GM19468 (cell line): ENCODE data around the gene PPM1L.
"Not testable (repeated sequence)": the region's sequence is repeated elsewhere in the genome, so short reads cannot be mapped to it uniquely, and the experiment has no call there.

ENCODE experiments used
- ATAC-seq: cut with Tn5 transposase; IDR thresholded peaks from one replicate; pipeline ENCODE4 v1.9.1; 2021; ENCODE audit warnings: mild to moderate bottlenecking, moderate library complexity, moderate number of reproducible peaks; ENCODE audit not compliant: unreplicated experiment; ENCODE audit errors: extremely low read depth

PPM1L gene

GRCh38 chr3:160973067-160973809, 217.2 kb downstream of the PPM1L start:
- no peak for ATAC-seq

GRCh38 chr3:160977773-160978172, 221.7 kb downstream of the PPM1L start:
- ATAC-seq, result no peak

DNA sequence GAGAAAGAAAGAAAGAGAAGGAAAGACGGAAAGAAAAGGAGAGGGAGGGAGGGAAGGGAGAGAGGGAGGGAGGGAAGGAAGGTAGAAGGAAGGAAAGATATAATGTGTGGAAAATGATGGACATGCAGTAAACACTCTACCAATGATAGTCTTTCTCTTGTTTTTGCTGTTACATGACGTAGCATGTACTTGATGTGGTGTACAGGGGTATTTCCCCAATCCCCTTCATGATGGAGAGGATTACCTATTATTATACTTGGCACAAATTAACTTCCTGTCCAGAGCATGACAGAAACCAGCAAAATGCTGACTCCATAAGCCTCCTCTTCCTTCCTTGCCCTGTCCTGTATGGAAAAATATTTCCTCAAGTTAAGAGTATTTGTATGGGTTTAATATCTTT, 224.7 kb downstream of the PPM1L start:
- peak; percentile 44 for ATAC-seq

- peak; percentile 68 for ATAC-seq
These were observed 225.3 kb downstream of the PPM1L start for GRCh38 chr3:160981217-160981938.

GRCh38 chr3:160982491-160982890, 226.5 kb downstream of the PPM1L start:
- ATAC-seq, result no peak

GRCh38 chr3:160983900-160984299, 227.9 kb downstream of the PPM1L start:
- ATAC-seq, result not testable (repeated sequence)

DNA sequence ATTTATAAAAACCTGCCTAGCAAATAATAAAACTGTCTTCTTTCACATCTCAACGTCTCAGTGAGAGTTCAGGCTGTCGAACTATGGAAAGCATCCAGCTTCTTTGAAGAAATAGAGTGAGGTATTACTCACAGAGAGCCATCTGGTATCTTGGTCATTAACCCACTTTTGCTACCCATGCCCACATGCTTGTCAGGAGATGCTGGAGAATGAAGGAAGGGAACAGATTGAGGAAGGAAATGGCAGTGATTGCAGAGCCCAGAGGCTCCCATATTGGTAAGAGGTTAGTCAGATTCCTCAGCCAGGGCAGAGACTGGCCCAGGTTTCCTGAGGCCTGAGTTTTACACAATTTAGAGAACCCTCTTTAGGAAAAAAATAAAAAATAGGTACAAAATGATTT, 230.0 kb downstream of the PPM1L start:
- no peak for ATAC-seq

GRCh38 chr3:160987982-160988964, 232.2 kb downstream of the PPM1L start:
- no peak for ATAC-seq

- ATAC-seq, result no peak
These were observed 234.4 kb downstream of the PPM1L start for GRCh38 chr3:160990446-160990845.

DNA sequence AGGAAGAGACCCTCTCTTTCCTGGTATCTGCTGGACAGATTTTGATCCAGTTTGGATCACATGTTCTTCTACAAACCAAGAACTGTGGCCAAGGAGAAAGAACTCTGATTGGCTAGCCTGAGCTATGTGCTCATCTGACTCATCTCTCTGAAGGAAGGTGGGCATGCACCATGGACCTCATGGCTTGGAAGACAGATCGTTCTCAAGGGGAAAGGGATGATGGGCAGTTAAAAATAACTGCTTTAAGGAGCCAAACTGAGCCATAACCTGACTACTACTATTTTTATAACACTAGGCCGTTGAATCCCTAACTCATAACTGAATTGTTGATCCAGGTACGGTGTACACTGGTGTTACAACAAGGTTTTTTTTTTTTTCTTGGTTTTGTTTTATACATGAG, 236.7 kb downstream of the PPM1L start:
- ATAC-seq, result no peak

GRCh38 chr3:160996811-160997210, 240.8 kb downstream of the PPM1L start:
- no peak for ATAC-seq

DNA sequence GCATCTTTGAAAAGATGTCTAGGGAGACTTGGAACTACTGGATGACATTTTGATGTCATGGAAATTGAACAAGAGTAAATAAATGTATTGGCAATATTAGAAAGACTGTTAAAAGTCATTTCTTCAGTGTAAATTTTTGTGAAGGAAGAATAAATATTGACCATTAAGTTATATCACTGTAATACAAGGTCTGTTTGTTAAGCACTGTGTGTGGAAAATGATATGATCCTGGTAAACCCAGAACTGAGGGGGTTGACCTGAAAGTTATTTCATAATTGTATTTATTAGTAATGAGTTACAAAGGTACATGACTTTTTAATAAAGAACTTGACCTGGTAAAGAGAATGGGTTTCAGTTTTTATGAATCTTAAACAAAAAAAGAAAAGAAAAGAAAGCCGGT, 242.6 kb downstream of the PPM1L start:
- ATAC-seq, result no peak

- ATAC-seq, result no peak
These were observed 243.2 kb downstream of the PPM1L start for GRCh38 chr3:160999274-160999673.

DNA sequence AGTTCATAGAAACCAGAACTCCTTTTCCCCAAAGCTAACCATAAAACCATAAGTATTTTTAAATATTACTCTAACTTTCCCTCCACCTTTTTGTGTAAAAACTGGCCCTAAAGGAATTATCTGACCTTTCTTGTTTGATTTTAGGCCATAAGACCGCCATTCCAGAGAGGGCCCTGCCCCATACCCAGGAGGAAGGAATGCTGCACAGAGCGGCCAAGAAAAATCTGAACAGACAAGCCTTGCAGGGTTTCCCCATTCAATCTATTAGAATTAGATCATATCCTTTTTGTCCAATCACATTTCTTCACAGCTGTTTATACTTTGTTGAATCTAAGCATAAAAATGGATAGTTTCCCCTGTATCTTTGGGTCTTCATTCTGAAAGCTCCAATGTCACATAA, 252.1 kb downstream of the PPM1L start:
- no peak for ATAC-seq

DNA sequence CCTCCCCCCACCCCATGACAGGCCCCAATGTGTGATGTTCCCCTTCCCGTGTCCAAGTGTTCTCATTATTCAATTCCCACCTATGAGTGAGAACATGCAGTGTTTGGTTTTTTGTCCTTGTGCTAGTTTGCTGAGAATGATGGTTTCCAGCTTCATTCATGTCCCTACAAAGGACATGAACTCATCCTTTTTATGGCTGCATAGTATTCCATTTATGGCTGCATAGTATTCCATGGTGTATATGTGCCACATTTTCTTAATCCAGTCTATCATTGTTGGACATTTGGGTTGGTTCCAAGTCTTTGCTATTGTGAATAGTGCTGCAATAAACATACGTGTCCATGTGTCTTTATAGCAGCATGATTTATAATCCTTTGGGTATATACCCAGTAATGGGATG, 254.1 kb downstream of the PPM1L start:
- not testable (repeated sequence) for ATAC-seq

GRCh38 chr3:161014843-161015749, 259.1 kb downstream of the PPM1L start:
- no peak for ATAC-seq

DNA sequence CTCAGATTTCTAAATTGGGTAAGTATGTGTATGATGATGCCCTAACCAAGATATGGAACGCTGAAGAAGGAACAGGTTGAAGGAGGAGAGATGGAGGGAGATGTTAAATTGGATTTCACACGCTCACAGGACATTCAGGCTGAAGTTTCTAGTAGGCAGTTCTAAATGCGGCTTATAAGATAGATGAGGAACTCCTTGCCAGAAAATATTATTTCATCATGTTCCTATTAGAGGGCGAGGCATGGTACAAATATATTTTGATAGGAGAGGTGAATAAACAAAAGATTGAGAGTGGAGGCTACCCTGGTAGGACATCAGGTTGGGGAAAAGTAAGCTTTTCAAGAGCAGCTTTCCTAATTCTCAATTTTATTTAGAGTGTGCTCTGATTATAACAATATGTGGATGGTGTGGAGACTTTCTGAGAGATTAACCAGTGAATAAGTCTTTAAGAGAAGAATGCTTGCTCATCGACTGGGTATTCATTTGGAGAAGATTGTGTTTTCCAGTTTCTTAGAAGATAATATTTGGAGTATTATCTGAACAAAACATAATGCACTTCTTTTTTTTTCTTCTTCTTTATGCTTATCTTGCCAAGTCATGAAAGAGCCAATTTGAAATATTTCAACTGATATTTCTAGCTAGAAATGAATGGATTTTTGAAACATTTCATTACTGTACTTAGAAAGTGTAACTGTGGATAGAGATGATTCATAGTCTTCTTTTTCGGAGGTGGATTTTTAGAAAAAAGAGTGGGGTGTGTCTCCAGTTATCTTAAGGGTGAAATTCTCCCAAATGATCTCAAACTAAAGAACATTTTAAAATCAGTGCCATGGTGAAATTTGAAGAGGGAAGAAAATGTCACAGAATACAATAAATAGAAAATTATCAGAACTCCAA, 260.6 kb downstream of the PPM1L start:
- no peak for ATAC-seq

DNA sequence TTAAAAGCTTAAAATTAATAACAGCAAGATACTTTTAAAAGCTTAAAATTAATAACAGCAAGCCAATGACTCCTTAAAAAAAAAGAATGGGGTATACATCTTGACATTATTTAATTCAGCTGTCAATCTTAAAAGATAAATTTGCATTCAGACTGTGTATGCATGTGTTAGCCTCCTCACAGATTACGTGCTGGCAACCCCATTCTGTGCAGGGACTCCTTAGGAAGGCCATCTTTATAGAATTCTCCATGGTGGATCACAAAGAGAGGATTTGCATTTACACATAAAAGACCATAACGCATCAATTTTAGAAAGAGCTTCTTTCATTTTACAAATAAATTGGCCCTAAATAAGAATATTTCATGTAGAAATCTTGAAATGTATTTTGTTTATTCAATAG, 261.9 kb downstream of the PPM1L start:
- ATAC-seq, result no peak

DNA sequence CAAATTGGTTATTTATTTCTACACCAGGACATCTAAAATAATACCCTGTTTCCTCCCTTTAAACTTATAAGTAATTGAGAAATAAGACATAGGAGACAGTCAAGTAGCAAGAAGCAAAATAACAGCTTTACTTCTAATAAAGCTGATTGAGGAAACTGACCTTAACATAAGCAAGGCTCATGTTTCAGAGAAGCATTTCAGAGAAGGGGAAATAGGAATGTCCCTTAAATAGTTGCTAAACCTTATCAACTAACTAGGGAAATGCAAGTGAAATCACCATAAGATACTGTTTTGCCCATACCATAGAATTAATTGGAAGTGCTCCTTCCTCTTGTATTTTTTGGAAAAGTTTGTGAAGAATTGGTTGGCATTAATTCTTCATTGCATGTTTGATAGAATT, 264.2 kb downstream of the PPM1L start:
- no peak for ATAC-seq
